Adrenal gland (tissue), 12 donors: ENCODE measurements around the gene EPHB2. TPM values are rescaled to one million over a fixed set of nuclear protein-coding genes. Genes with fewer than 3 reads are reported as not detected.

Experiments
- DNase-seq, 7 donors: peaks; one replicate each; pipeline ENCODE4 v3.0.0-alpha.2; 2019 to 2020
- H3K27ac ChIP-seq, 5 donors: fragments of 200-600 bp; sonication (generic) in 4 of 5; 1 replicate in 3 of 5; 2 replicates in 2 of 5; pipeline versions ENCODE4 v1.5.1 to v1.8.0; 2016 to 2020; ENCODE audit warnings: mild to moderate bottlenecking in 1 of 5
- H3K27me3 ChIP-seq: fragments of 200-600 bp; 2 replicates; pipeline ENCODE4 v1.8.0; 2021
- H3K36me3 ChIP-seq, 2 donors: fragments of 200-600 bp; replicated peaks in 1 of 2; 1 replicate in 1 of 2; 2 replicates in 1 of 2; pipeline versions ENCODE4 v1.5.1 to v1.8.0; 2018 to 2022
- H3K4me1 ChIP-seq, 2 donors: fragments of 200-600 bp; replicated peaks in 1 of 2; 1 replicate in 1 of 2; 2 replicates in 1 of 2; pipeline versions ENCODE4 v1.5.1 to v1.8.0; 2018 to 2021
- H3K4me3 ChIP-seq, 4 donors: fragments of 200-600 bp; sonication (generic) in 3 of 4; one replicate each; pipeline ENCODE4 v1.5.1; 2016 to 2018
- H3K9me3 ChIP-seq, 3 donors: fragments of 200-600 bp; sonication (generic) in 1 of 3; replicated peaks in 1 of 3; 1 replicate in 2 of 3; 2 replicates in 1 of 3; pipeline versions ENCODE4 v1.5.1 to v1.8.0; 2016 to 2021
- CTCF ChIP-seq, 6 experiments: fragments of 450-650 bp in 4 of 6; fragments of 200-600 bp in 2 of 6; sonication (generic) in 1 of 6; IDR thresholded peaks; 1 replicate in 5 of 6; 2 replicates in 1 of 6; pipeline versions ENCODE4 v1.5.1 to v1.8.0; 2016 to 2021; ENCODE audit warnings: antibody characterized with exemption in 6 of 6, mild to moderate bottlenecking in 2 of 6, moderate library complexity in 1 of 6
- POLR2A ChIP-seq, 2 donors: fragments of 450-650 bp; IDR thresholded peaks; one replicate each; pipeline ENCODE4 v1.6.1; 2017; ENCODE audit warnings: antibody characterized with exemption in 2 of 2, mild to moderate bottlenecking in 2 of 2, moderate library complexity in 1 of 2
- WGBS, 4 donors: extraction: QIAGEN DNeasy Blood & Tissue Kit in 2 of 4; methylation state at CpG; one replicate each; pipeline versions ENCODE4 v1.1.5 to v1.1.7; 2013 to 2017; 5-methylcytosine and 5-hydroxymethylcytosine counted together
- intact Hi-C, 2 donors: fragments of 100-400 bp; cut with DNase I; formaldehyde crosslinking; loops; one replicate each; pipeline versions ENCODE4 v1.14.1 to v1.15.0; 2022 to 2023
- polyA plus RNA-seq, 3 donors: library from polyadenylated mRNA; stranded (reverse); fragments of 200-250 nt in 2 of 3; fragments of 350-450 nt in 1 of 3; fragmentation: Illumina TruSeq in 1 of 3; extraction: RNeasy Lipid Tissue Mini Kit (QIAGEN cat#74804) in 1 of 3; gene quantifications; one replicate each; pipeline ENCODE4 v1.2.3, GENCODE V29; 2013 to 2014
- total RNA-seq, 9 donors: library from RNA; depleted of rRNA in 4 of 9; stranded (reverse); fragments of >200 nt in 4 of 9; fragments of 120-200 nt in 1 of 9; fragmentation: NEBNext Ultra II Directional in 1 of 9; extraction: Animal tissue kit (Norgen Biotek cat#: 25700) in 1 of 9; gene quantifications; one replicate each; pipeline versions ENCODE4 v1.1.0 to v1.2.4, GENCODE V29; 2013 to 2023
- donor health status: healthy with polysubstance abuse.
- donor health status: Bipolar disorder and iron deficiency.
- donor health status: DM: yes; HTN: yes; CAD: no.
- donor health status: DM: no; HTN: no; CAD: no.
- donor health status: DM: no; HTN: no; CAD: no.
- donor health status: DM: yes; HTN: yes; CAD: no.

Gene EPHB2
- total and polyA plus RNA-seq, 12 donors: 0.67 to 10.3 (median 3.1) TPM

- intact Hi-C loops: no loop called here
Measured at GRCh38 chr1:22677931-22678896, 32.4 kb upstream of the EPHB2 start.

GRCh38 chr1:22680726-22681125 is 29.9 kb upstream of the EPHB2 start:
- no peak overlapping the region for H3K4me3 ChIP-seq
- WGBS, 4 donors: 66 to 75% (median 72%) methylated on average over 6 to 9 of the region's 9 CpGs
- H3K27me3 ChIP-seq: peaks cover 5% of the 10 kb centered on the region

More at GRCh38 chr1:22677931-22678896, 32.4 kb upstream of the EPHB2 start:
- Histone ChIP-seq H3K36me3 (no peaks in the 10 kb centered on the region), H3K4me3 (no peak overlapping the region), H3K9me3 (no peaks in the 10 kb centered on the region), H3K27me3 (peaks cover 5% of the 10 kb centered on the region), H3K4me1 (no peaks in the 10 kb centered on the region), H3K27ac (no peak overlapping the region)
- WGBS, 4 donors: 78 to 87% (median 79%) methylated on average over 10 to 13 of the region's 13 CpGs
- no peak for TF ChIP-seq CTCF (IDR thresholded peaks at IDR 0.05)
- no peak for TF ChIP-seq POLR2A (IDR thresholded peaks at IDR 0.05)
- no peak for DNase-seq

GRCh38 chr1:22681556-22682276 is 28.9 kb upstream of the EPHB2 start:
- TF ChIP-seq CTCF (IDR thresholded peaks at IDR 0.05) (no peak), POLR2A (IDR thresholded peaks at IDR 0.05) (no peak)
- intact Hi-C loops: no loop called here
- DNase-seq: no peak
- no peak overlapping the region for H3K27ac ChIP-seq
- no peaks in the 10 kb centered on the region for H3K36me3 ChIP-seq
- no peak overlapping the region for H3K4me3 ChIP-seq
- no peaks in the 10 kb centered on the region for H3K9me3 ChIP-seq
- peaks cover 5% of the 10 kb centered on the region for H3K27me3 ChIP-seq
- 69 to 76% (median 73%) methylated on average over 15 of the region's 15 CpGs for WGBS, 4 donors
- no peaks in the 10 kb centered on the region for H3K4me1 ChIP-seq

More at GRCh38 chr1:22680726-22681125, 29.9 kb upstream of the EPHB2 start:
- H3K36me3 ChIP-seq: no peaks in the 10 kb centered on the region
- intact Hi-C loops: no loop called here
- H3K27ac ChIP-seq: no peak overlapping the region
- no peak for DNase-seq
- no peaks in the 10 kb centered on the region for H3K9me3 ChIP-seq
- TF ChIP-seq CTCF (IDR thresholded peaks at IDR 0.05): no peak
- no peak for TF ChIP-seq POLR2A (IDR thresholded peaks at IDR 0.05)
- no peaks in the 10 kb centered on the region for H3K4me1 ChIP-seq

- no peaks in the 10 kb centered on the region for H3K36me3 ChIP-seq
- H3K4me3 ChIP-seq: no peak overlapping the region
- no peaks in the 10 kb centered on the region for H3K4me1 ChIP-seq
- intact Hi-C loops: no loop called here
- TF ChIP-seq POLR2A (IDR thresholded peaks at IDR 0.05): no peak
- no peak overlapping the region for H3K27ac ChIP-seq
- H3K27me3 ChIP-seq: no peaks in the 10 kb centered on the region
- H3K9me3 ChIP-seq: no peaks in the 10 kb centered on the region
- DNase-seq: no peak
- 83 to 91% (median 84%) methylated on average over 1 of the region's 1 CpG for WGBS, 4 donors
Measured at GRCh38 chr1:22683547-22683946, 27.1 kb upstream of the EPHB2 start.
